OCI-LY1 (cell line): ENCODE results near the gene COL8A1.

Experiments used
- H2AFZ ChIP-seq: fragments of 200-600 bp; sonication (generic), shearing (Covaris generic); 2 replicates; pipeline ENCODE4 v1.6.0; 2014; ENCODE audit warnings: antibody characterized with exemption, mild to moderate bottlenecking, low read length
- H3F3A ChIP-seq: fragments of 200-600 bp; sonication (generic), shearing (Covaris generic); 2 replicates; pipeline ENCODE4 v1.6.0; 2014; ENCODE audit warnings: mild to moderate bottlenecking, antibody characterized with exemption, low read length, moderate library complexity; ENCODE audit not compliant: insufficient read depth
- H3K27ac ChIP-seq: fragments of 200-600 bp; sonication (generic); 2 replicates; pipeline ENCODE4 v1.5.1; 2014; ENCODE audit warnings: low read length, mixed run types, mild to moderate bottlenecking, low read depth; ENCODE audit not compliant: poor library complexity, severe bottlenecking
- H3K27me3 ChIP-seq: fragments of 200-600 bp; sonication (generic); 2 replicates; pipeline ENCODE4 v1.6.0; 2014; ENCODE audit warnings: antibody characterized with exemption, mild to moderate bottlenecking, low read length, moderate library complexity; ENCODE audit not compliant: insufficient read depth
- H3K36me3 ChIP-seq: fragments of 200-600 bp; sonication (generic); 2 replicates; pipeline ENCODE4 v1.6.1; 2014; ENCODE audit warnings: mild to moderate bottlenecking, antibody characterized with exemption, low read length, moderate library complexity, mixed read lengths; ENCODE audit not compliant: insufficient read depth
- H3K4me1 ChIP-seq: fragments of 200-600 bp; sonication (generic); 2 replicates; pipeline ENCODE4 v1.5.1; 2014; ENCODE audit warnings: mild to moderate bottlenecking, low read length, moderate library complexity; ENCODE audit not compliant: insufficient read depth, severe bottlenecking
- H3K4me2 ChIP-seq: fragments of 200-600 bp; sonication (generic), shearing (Covaris generic); 2 replicates; pipeline ENCODE4 v1.6.1; 2014; ENCODE audit warnings: low read length
- H3K4me3 ChIP-seq: fragments of 200-600 bp; sonication (generic); 2 replicates; pipeline ENCODE4 v1.5.1; 2014; ENCODE audit warnings: low read length, low read depth, mild to moderate bottlenecking, mixed read lengths; ENCODE audit not compliant: poor library complexity, severe bottlenecking
- H3K79me2 ChIP-seq: fragments of 200-600 bp; shearing (Covaris generic); 2 replicates; pipeline ENCODE4 v1.6.1; 2016; ENCODE audit warnings: mixed run types, low read length, mixed read lengths; ENCODE audit not compliant: insufficient read depth
- H3K9ac ChIP-seq: fragments of 200-600 bp; sonication (generic), shearing (Covaris generic); 2 replicates; pipeline ENCODE4 v1.6.1; 2014; ENCODE audit warnings: mild to moderate bottlenecking, low read length, mixed read lengths
- H3K9me2 ChIP-seq: fragments of 200-600 bp; sonication (generic), shearing (Covaris generic); 2 replicates; pipeline ENCODE4 v1.6.1; 2014; ENCODE audit warnings: low read depth, mild to moderate bottlenecking, low read length, mixed read lengths
- H3K9me3 ChIP-seq: fragments of 200-600 bp; shearing (Covaris generic); 2 replicates; pipeline ENCODE4 v1.6.1; 2014; ENCODE audit warnings: low read length, mixed read lengths
- H4K20me1 ChIP-seq: fragments of 200-600 bp; sonication (generic), shearing (Covaris generic); 2 replicates; pipeline ENCODE4 v1.6.0; 2016; ENCODE audit warnings: mild to moderate bottlenecking, low read length; ENCODE audit not compliant: insufficient read depth
- CTCF ChIP-seq: fragments of 200-600 bp; sonication (generic), shearing (Covaris generic); IDR thresholded peaks from 2 replicates; pipeline ENCODE4 v1.5.1; 2017; ENCODE audit warnings: mild to moderate bottlenecking, antibody characterized with exemption, low read length, moderate library complexity, mixed read lengths
- EZH2 ChIP-seq: fragments of 200-600 bp; sonication (generic), shearing (Covaris generic); IDR thresholded peaks from 2 replicates; pipeline ENCODE4 v1.8.0; 2017; ENCODE audit warnings: borderline replicate concordance, mixed run types, mild to moderate bottlenecking, antibody characterized with exemption, low read length, moderate library complexity, mixed read lengths

The COL8A1 gene

GRCh38 chr3:99658274-99658673 is 19.9 kb downstream of the COL8A1 start:
- Histone ChIP-seq H2AFZ (no peak overlapping the region), H3K79me2 (no peaks in the 10 kb centered on the region), H3K4me1 (no peaks in the 10 kb centered on the region), H4K20me1 (no peaks in the 10 kb centered on the region), H3F3A (no peaks in the 10 kb centered on the region), H3K4me3 (no peak overlapping the region), H3K9ac (no peak overlapping the region), H3K9me3 (no peaks in the 10 kb centered on the region), H3K36me3 (no peaks in the 10 kb centered on the region), H3K4me2 (no peak overlapping the region), H3K9me2 (no peaks in the 10 kb centered on the region), H3K27ac (no peak overlapping the region), H3K27me3 (no peaks in the 10 kb centered on the region)
- TF ChIP-seq EZH2: no peak
- no peak for TF ChIP-seq CTCF

- no peaks in the 10 kb centered on the region for H3K9me2 ChIP-seq
- H3K4me2 ChIP-seq: no peak overlapping the region
- TF ChIP-seq EZH2: no peak
- TF ChIP-seq CTCF: no peak
Observed at GRCh38 chr3:99659032-99659431, 20.6 kb downstream of the COL8A1 start.

GRCh38 chr3:99659951-99660350 is 21.6 kb downstream of the COL8A1 start:
- Histone ChIP-seq H2AFZ (no peak overlapping the region), H3K4me2 (no peak overlapping the region), H3K4me3 (no peak overlapping the region), H3K79me2 (no peaks in the 10 kb centered on the region), H4K20me1 (no peaks in the 10 kb centered on the region), H3K9me3 (no peaks in the 10 kb centered on the region), H3K36me3 (no peaks in the 10 kb centered on the region), H3F3A (no peaks in the 10 kb centered on the region), H3K4me1 (no peaks in the 10 kb centered on the region), H3K27ac (no peak overlapping the region), H3K9me2 (no peaks in the 10 kb centered on the region), H3K9ac (no peak overlapping the region), H3K27me3 (no peaks in the 10 kb centered on the region)
- TF ChIP-seq CTCF (no peak), EZH2 (no peak)

More at GRCh38 chr3:99659032-99659431, 20.6 kb downstream of the COL8A1 start:
- Histone ChIP-seq H3F3A (no peaks in the 10 kb centered on the region), H3K27ac (no peak overlapping the region), H3K9me3 (no peaks in the 10 kb centered on the region), H3K27me3 (no peaks in the 10 kb centered on the region), H4K20me1 (no peaks in the 10 kb centered on the region), H3K4me3 (no peak overlapping the region), H2AFZ (no peak overlapping the region), H3K4me1 (no peaks in the 10 kb centered on the region), H3K36me3 (no peaks in the 10 kb centered on the region), H3K9ac (no peak overlapping the region), H3K79me2 (no peaks in the 10 kb centered on the region)
